ENCODE measurements around the gene SCOC. TPM values are rescaled to one million over a fixed set of nuclear protein-coding genes. Genes with fewer than 3 reads are reported as not detected.

The SCOC gene
- total RNA-seq, 2 experiments from 2014 or later: 5.9 to 6.8 TPM

GRCh38 chr4:140351093-140352075 is 22.1 kb upstream of the SCOC start:
- intact Hi-C loops (cut with DNase I, micrococcal nuclease): loop anchor here in 1 of 2 experiments (2.0 to 10.0 kb wide), 2 partner anchors 337 to 617 kb away; no protein-coding TSS in a partner anchor
- no peak for TF ChIP-seq CTCF (IDR thresholded peaks at IDR 0.05)
- Mint-ChIP-seq H3K9me3 (no peaks in the 10 kb centered on the region), H3K27ac (no peak overlapping the region), H3K27me3 (no peaks in the 10 kb centered on the region), H3K4me3 (no peak overlapping the region), H3K36me3 (ENCODE audit: low read depth) (no peaks in the 10 kb centered on the region), H3K4me1 (ENCODE audit: low read depth) (peaks cover 18% of the 10 kb centered on the region)
- Histone ChIP-seq H3K36me3 (ENCODE audit: insufficient read depth, low read length) (no peaks in the 10 kb centered on the region), H3K9me3 (ENCODE audit: control insufficient read depth in 1 of 2, insufficient read depth in 1 of 2, low read length in 2 of 2) (no peaks in the 10 kb centered on the region), H3K4me3 (ENCODE audit: low read length) (no peak overlapping the region), H3K4me1 (ENCODE audit: insufficient read depth, low read length) (peaks cover 11% of the 10 kb centered on the region), H3K27me3 (ENCODE audit: control insufficient read depth in 1 of 2, insufficient read depth in 2 of 2, low read length in 2 of 2) (no peaks in the 10 kb centered on the region), H3K27ac (ENCODE audit: low read depth in 1 of 2, low read length in 2 of 2) (no peak overlapping the region)
- POLR2A ChIA-PET: interaction anchor here (1.0 kb wide), 1 partner anchor 9 kb away, joined by 3 read pairs; no protein-coding TSS in a partner anchor
- no peak for ATAC-seq (ENCODE audit: poor library complexity)
- no peak for DNase-seq
- CTCF ChIA-PET: interaction anchor here (1.3 kb wide), 1 partner anchor 9 kb away, joined by 4 read pairs; no protein-coding TSS in a partner anchor

GRCh38 chr4:140353786-140354185 is 19.7 kb upstream of the SCOC start:
- no peak for TF ChIP-seq CTCF (IDR thresholded peaks at IDR 0.05)
- Mint-ChIP-seq H3K4me3 (peak overlapping the region; percentile 55), H3K27ac (peak overlapping the region; percentile 67), H3K9me3 (no peaks in the 10 kb centered on the region), H3K36me3 (ENCODE audit: low read depth) (no peaks in the 10 kb centered on the region), H3K4me1 (ENCODE audit: low read depth) (peaks cover 18% of the 10 kb centered on the region), H3K27me3 (no peaks in the 10 kb centered on the region)
- ATAC-seq (ENCODE audit: poor library complexity) (peak; percentile 73), DNase-seq (peak in 3 of 14 experiments; percentile 25 to 31 (median 30))
- H3K4me3 ChIP-seq (ENCODE audit: low read length): no peak overlapping the region
- intact Hi-C loops (cut with DNase I, micrococcal nuclease): loop anchor here in 1 of 2 experiments (10.0 kb wide), 1 partner anchor 619 kb away; no protein-coding TSS in a partner anchor
- no peaks in the 10 kb centered on the region for H3K9me3 ChIP-seq (ENCODE audit: control insufficient read depth in 1 of 2, insufficient read depth in 1 of 2, low read length in 2 of 2)
- H3K27me3 ChIP-seq (ENCODE audit: control insufficient read depth in 1 of 2, insufficient read depth in 2 of 2, low read length in 2 of 2): no peaks in the 10 kb centered on the region
- ChIA-PET CTCF (interaction anchor here (0.7 kb wide), 2 partner anchors 12 to 1252 kb away, joined by 3 to 4 read pairs; no protein-coding TSS in a partner anchor), POLR2A (interaction anchor here (0.9 to 1.0 kb wide), 2 partner anchors 20 to 24 kb away, joined by 3 to 9 read pairs; partner anchors contain the start of gene SCOC)
- H3K36me3 ChIP-seq (ENCODE audit: insufficient read depth, low read length): no peaks in the 10 kb centered on the region
- no peak overlapping the region for H3K27ac ChIP-seq (ENCODE audit: low read depth in 1 of 2, low read length in 2 of 2)
- H3K4me1 ChIP-seq (ENCODE audit: insufficient read depth, low read length): peaks cover 11% of the 10 kb centered on the region

- H3K9me3 Mint-ChIP-seq: no peaks in the 10 kb centered on the region
- H3K27me3 ChIP-seq (ENCODE audit: control insufficient read depth in 1 of 2, insufficient read depth in 2 of 2, low read length in 2 of 2): no peaks in the 10 kb centered on the region
- ChIA-PET POLR2A (no interaction called here), CTCF (no interaction called here)
- no peak overlapping the region for H3K27ac ChIP-seq (ENCODE audit: low read depth in 1 of 2, low read length in 2 of 2)
- H3K27me3 Mint-ChIP-seq: no peaks in the 10 kb centered on the region
- H3K4me3 Mint-ChIP-seq: no peak overlapping the region
- H3K4me1 ChIP-seq (ENCODE audit: insufficient read depth, low read length): peaks cover 11% of the 10 kb centered on the region
- no peaks in the 10 kb centered on the region for H3K36me3 Mint-ChIP-seq (ENCODE audit: low read depth)
- intact Hi-C loops (cut with DNase I, micrococcal nuclease): loop anchor here in 1 of 2 experiments (10.0 kb wide), 1 partner anchor 620 kb away; no protein-coding TSS in a partner anchor
- no peaks in the 10 kb centered on the region for H3K9me3 ChIP-seq (ENCODE audit: control insufficient read depth in 1 of 2, insufficient read depth in 1 of 2, low read length in 2 of 2)
- TF ChIP-seq CTCF (IDR thresholded peaks at IDR 0.05): no peak
- no peaks in the 10 kb centered on the region for H3K36me3 ChIP-seq (ENCODE audit: insufficient read depth, low read length)
- no peak for DNase-seq
- peaks cover 18% of the 10 kb centered on the region for H3K4me1 Mint-ChIP-seq (ENCODE audit: low read depth)
- no peak for ATAC-seq (ENCODE audit: poor library complexity)
- H3K4me3 ChIP-seq (ENCODE audit: low read length): no peak overlapping the region
- H3K27ac Mint-ChIP-seq: no peak overlapping the region
These were observed 18.2 kb upstream of the SCOC start for GRCh38 chr4:140355288-140355687.

Measured in CD4-positive, alpha-beta T cell (primary cell).